Measurements from ENCODE around the gene DHX8. TPM values are rescaled to one million over a fixed set of nuclear protein-coding genes. Genes with fewer than 3 reads are reported as not detected.

DHX8 gene
- total and polyA plus RNA-seq, 2 of the 4 experiments (the other 2 are of a cell fraction) = 21.8 to 50.0 TPM

GRCh38 chr17:43554857-43555256 is 71.1 kb downstream of the DHX8 start:
- Histone ChIP-seq H2AK9ac (replicated peaks; ENCODE audit: low read depth, low read length, poor library complexity) (no peak overlapping the region), H3K27ac (ENCODE audit: insufficient read depth, low read length) (no peak overlapping the region), H2BK15ac (ENCODE audit: low read depth, low read length) (no peak overlapping the region), H3K23ac (ENCODE audit: low read depth, low read length) (no peak overlapping the region), H3K9me1 (ENCODE audit: insufficient read depth, low read length) (0 out of 2 replicates have a peak, but pooled peaks cover 4% of the 10 kb centered on the region), H4K91ac (ENCODE audit: insufficient read depth, low read depth, low read length) (no peak overlapping the region), H3K27me3 (ENCODE audit: control insufficient read depth, insufficient read depth, low read length) (no peaks in the 10 kb centered on the region), H3K14ac (replicated peaks; ENCODE audit: low read depth, low read length) (no peak overlapping the region), H3K4me1 (ENCODE audit: control insufficient read depth, insufficient read depth, low read length) (peaks cover 3% of the 10 kb centered on the region), H2AFZ (replicated peaks; ENCODE audit: low read length, poor library complexity) (no peak overlapping the region), H3K9ac (ENCODE audit: low read depth, low read length) (no peak overlapping the region), H4K8ac (ENCODE audit: low read depth in 2 of 2, low read length in 2 of 2) (no peak overlapping the region), H2BK5ac (ENCODE audit: low read depth, low read length, poor library complexity, severe bottlenecking) (no peak overlapping the region), H3K4me3 (ENCODE audit: insufficient read depth, low read depth, low read length) (no peak overlapping the region), H2BK20ac (ENCODE audit: low read depth, low read length) (no peak overlapping the region), H3K79me1 (ENCODE audit: low read depth in 1 of 2, low read length in 2 of 2) (no peaks in the 10 kb centered on the region), H4K5ac (ENCODE audit: low read depth, low read length) (no peak overlapping the region), H3K18ac (ENCODE audit: low read depth, low read length) (no peak overlapping the region), H3K56ac (ENCODE audit: extremely low read depth, insufficient read depth, low read length) (no peak overlapping the region), H3K4ac (ENCODE audit: low read depth, low read length) (no peak overlapping the region), H3K4me2 (ENCODE audit: low read depth, low read length) (no peak overlapping the region), H2BK120ac (ENCODE audit: low read depth, low read length) (no peak overlapping the region), H2AK5ac (ENCODE audit: low read depth, low read length) (no peak overlapping the region), H3K36me3 (ENCODE audit: control insufficient read depth, insufficient read depth, low read length) (no peaks in the 10 kb centered on the region), H4K20me1 (ENCODE audit: insufficient read depth, low read length) (no peaks in the 10 kb centered on the region), H3K9me3 (ENCODE audit: control insufficient read depth, insufficient read depth, low read length) (no peaks in the 10 kb centered on the region)
- no peak for TF ChIP-seq CHD1 (IDR thresholded peaks at IDR 0.05; ENCODE audit: low read depth, low read length)
- no peak for TF ChIP-seq RFX5 (IDR thresholded peaks at IDR 0.05; ENCODE audit: low read depth, low read length)
- no peak for TF ChIP-seq NFE2L2 (IDR thresholded peaks at IDR 0.05; ENCODE audit: low read depth, low read length)
- TF ChIP-seq BHLHE40 (IDR thresholded peaks at IDR 0.05; ENCODE audit: low read depth, low read length) = no peak
- TF ChIP-seq RAD21 (IDR thresholded peaks at IDR 0.05; ENCODE audit: low read length) = no peak
- TF ChIP-seq SMC3 (IDR thresholded peaks at IDR 0.05; ENCODE audit: low read depth, low read length) = no peak
- no peak for TF ChIP-seq MAZ (IDR thresholded peaks at IDR 0.05; ENCODE audit: borderline replicate concordance, low read depth, low read length)
- TF ChIP-seq RCOR1 (IDR thresholded peaks at IDR 0.05; ENCODE audit: insufficient replicate concordance, low read length) = no peak
- TF ChIP-seq MXI1 (IDR thresholded peaks at IDR 0.05; ENCODE audit: borderline replicate concordance, low read depth, low read length) = no peak
- TF ChIP-seq FOS (IDR thresholded peaks at IDR 0.05; ENCODE audit: low read depth, low read length) = no peak
- TF ChIP-seq USF2 (IDR thresholded peaks at IDR 0.05; ENCODE audit: low read depth, low read length) = no peak
- TF ChIP-seq CEBPB (IDR thresholded peaks at IDR 0.05; ENCODE audit: low read depth, low read length) = no peak
- no peak for TF ChIP-seq MAFK (IDR thresholded peaks at IDR 0.05; ENCODE audit: low read depth, low read length)
- no peak for TF ChIP-seq CTCF (conservative IDR thresholded peaks at IDR 0.05; ENCODE audit: low read depth, low read length)
- TF ChIP-seq ELK1 (IDR thresholded peaks at IDR 0.05; ENCODE audit: borderline replicate concordance, low read depth, low read length) = no peak
- no peak for TF ChIP-seq POLR2A (IDR thresholded peaks at IDR 0.05; ENCODE audit: low read depth, low read length)
- no TSS peak for BruUV-seq (replicated peaks)
- ATAC-seq (ENCODE audit: low read depth) (no peak), DNase-seq (no peak)
- dilution Hi-C loops (cut with HindIII; ENCODE audit: low sequenced_read_pairs, unreplicated experiment) (no loop called here), in situ Hi-C loops (cut with MboI; ENCODE audit: low sequenced_read_pairs) (no loop called here), intact Hi-C loops (cut with micrococcal nuclease) (no loop called here)
- POLR2A ChIA-PET (ENCODE audit: unreplicated experiment) = no interaction called here
- no CpG with 5 or more reads among the region's 6 CpGs for WGBS, 2 experiments (ENCODE audit: extremely low coverage in 2 of 2, insufficient read length in 1 of 2)
- CTCF ChIA-PET = no interaction called here
